ENCODE data around the gene BOD1L1. TPM values are rescaled to one million over a fixed set of nuclear protein-coding genes. Genes with fewer than 3 reads are reported as not detected.

BOD1L1 gene
- total RNA-seq, 1 experiment from 2014 or later: 40.4 TPM

DNA sequence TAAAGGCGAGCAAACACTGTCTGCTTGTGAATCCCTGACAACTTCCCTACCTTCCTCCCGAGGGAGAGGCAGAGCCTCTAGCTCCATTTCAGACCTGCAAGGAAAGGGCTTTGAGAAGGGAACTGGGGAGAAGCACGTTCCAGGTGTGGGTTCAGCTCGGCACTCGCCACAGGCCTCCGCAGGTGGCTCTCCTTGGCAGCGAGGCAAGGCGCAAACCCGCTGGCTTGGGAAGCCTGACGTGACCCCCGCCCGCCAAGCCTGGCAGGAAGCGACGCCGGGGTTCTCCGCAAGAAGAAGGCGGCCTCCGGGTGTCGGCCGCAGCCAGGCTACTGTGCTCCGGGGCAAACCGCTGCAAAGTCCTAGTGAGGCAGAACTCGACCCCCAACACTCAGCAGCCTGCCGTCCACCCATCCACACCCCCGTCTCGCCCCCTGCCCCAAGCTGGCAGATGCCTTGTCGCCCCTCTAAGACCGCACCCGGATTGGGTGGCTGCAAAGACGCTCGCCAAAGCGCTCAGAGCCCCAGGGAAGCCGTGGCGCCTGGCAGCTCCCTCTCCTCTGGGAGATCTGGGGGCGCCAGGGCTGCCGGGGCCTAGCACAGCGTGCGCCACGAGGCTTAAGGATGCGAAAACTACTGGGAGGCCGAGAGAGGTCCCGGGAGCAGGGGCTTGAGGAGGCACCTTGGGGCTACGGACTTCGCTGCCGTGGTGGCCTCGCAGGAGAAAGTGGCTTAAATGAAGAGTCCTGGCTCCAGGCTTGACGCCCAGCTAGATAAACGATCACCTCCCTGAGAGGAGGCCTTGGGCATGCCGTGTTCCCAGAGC is 105.0 kb downstream of the BOD1L1 start:
- CTCF ChIA-PET: interaction anchor here (0.6 kb wide), 1 partner anchor 187 kb away, joined by 4 read pairs; no protein-coding TSS in a partner anchor

DNA sequence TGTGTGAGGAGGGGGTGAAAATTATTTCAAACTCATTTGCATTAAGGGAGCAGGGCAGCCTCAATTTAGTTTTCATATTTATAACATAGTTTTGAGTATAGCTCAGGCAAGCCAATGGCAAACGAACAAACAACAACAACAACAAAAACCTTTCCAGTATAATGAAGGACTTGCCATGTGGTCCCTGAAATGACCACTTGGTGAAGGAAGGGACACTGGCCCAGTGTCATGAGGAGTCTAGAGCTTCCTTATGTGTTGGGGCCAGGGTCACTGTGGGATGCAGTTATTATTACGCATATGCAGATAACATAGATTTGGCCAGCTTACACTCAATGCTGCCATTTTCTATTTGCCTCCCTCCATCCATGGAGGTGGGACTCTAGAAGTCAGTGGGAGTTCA is 106.5 kb downstream of the BOD1L1 start:
- Histone ChIP-seq H2AFZ (no peak overlapping the region), H3F3A (ENCODE audit: insufficient read depth, low read depth) (no peaks in the 10 kb centered on the region), H3K9me3 (ENCODE audit: insufficient read depth, low read depth) (no peaks in the 10 kb centered on the region), H4K20me1 (ENCODE audit: insufficient read depth) (no peaks in the 10 kb centered on the region), H3K4me2 (no peak overlapping the region), H3K27me3 (ENCODE audit: insufficient read depth, low read depth) (no peaks in the 10 kb centered on the region), H3K79me2 (ENCODE audit: low read depth) (no peaks in the 10 kb centered on the region), H3K4me3 (no peak overlapping the region), H3K36me3 (ENCODE audit: low read depth) (no peaks in the 10 kb centered on the region), H3K4me1 (replicated peaks; ENCODE audit: insufficient read depth) (no peaks in the 10 kb centered on the region), H3K27ac (no peak overlapping the region), H3K9me2 (ENCODE audit: insufficient read depth) (no peaks in the 10 kb centered on the region)
- POLR2A ChIA-PET (ENCODE audit: unreplicated experiment): no interaction called here
- DNase-seq: no peak
- CTCF ChIA-PET: no interaction called here
- no TSS peak for BruUV-seq (replicated peaks)
- no peak for TF ChIP-seq EZH2 (IDR thresholded peaks at IDR 0.05; ENCODE audit: low read depth)
- TF ChIP-seq, protein P1, sequence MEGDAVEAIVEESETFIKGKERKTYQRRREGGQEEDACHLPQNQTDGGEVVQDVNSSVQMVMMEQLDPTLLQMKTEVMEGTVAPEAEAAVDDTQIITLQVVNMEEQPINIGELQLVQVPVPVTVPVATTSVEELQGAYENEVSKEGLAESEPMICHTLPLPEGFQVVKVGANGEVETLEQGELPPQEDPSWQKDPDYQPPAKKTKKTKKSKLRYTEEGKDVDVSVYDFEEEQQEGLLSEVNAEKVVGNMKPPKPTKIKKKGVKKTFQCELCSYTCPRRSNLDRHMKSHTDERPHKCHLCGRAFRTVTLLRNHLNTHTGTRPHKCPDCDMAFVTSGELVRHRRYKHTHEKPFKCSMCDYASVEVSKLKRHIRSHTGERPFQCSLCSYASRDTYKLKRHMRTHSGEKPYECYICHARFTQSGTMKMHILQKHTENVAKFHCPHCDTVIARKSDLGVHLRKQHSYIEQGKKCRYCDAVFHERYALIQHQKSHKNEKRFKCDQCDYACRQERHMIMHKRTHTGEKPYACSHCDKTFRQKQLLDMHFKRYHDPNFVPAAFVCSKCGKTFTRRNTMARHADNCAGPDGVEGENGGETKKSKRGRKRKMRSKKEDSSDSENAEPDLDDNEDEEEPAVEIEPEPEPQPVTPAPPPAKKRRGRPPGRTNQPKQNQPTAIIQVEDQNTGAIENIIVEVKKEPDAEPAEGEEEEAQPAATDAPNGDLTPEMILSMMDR (conservative IDR thresholded peaks at IDR 0.05): no peak
- intact Hi-C loops (cut with micrococcal nuclease; ENCODE audit: unreplicated experiment): no loop called here

More for the DNA sequence above, 105.0 kb downstream of the BOD1L1 start:
- Histone ChIP-seq H3K27me3 (ENCODE audit: insufficient read depth, low read depth) (no peaks in the 10 kb centered on the region), H2AFZ (no peak overlapping the region), H3K9me2 (ENCODE audit: insufficient read depth) (no peaks in the 10 kb centered on the region), H3K4me2 (no peak overlapping the region), H3K79me2 (ENCODE audit: low read depth) (no peaks in the 10 kb centered on the region), H3K4me1 (replicated peaks; ENCODE audit: insufficient read depth) (no peaks in the 10 kb centered on the region), H3K4me3 (no peak overlapping the region), H3K36me3 (ENCODE audit: low read depth) (no peaks in the 10 kb centered on the region), H3F3A (ENCODE audit: insufficient read depth, low read depth) (no peaks in the 10 kb centered on the region), H3K27ac (no peak overlapping the region), H4K20me1 (ENCODE audit: insufficient read depth) (no peaks in the 10 kb centered on the region), H3K9me3 (ENCODE audit: insufficient read depth, low read depth) (no peaks in the 10 kb centered on the region)
- TF ChIP-seq, protein P1 (conservative IDR thresholded peaks at IDR 0.05): no peak
- no peak for TF ChIP-seq EZH2 (IDR thresholded peaks at IDR 0.05; ENCODE audit: low read depth)
- intact Hi-C loops (cut with micrococcal nuclease; ENCODE audit: unreplicated experiment): no loop called here
- BruUV-seq (replicated peaks): no TSS peak
- no peak for DNase-seq
- POLR2A ChIA-PET (ENCODE audit: unreplicated experiment): no interaction called here

Small RNAs within 50 kb of the gene (microRNA-seq; reads per million reads assigned to microRNA genes)
- gene MIR5091 (ENCODE audit: borderline number of aligned reads, borderline replicate concordance): not detected

Other genes with a start within 250 kb of the BOD1L1 start
- gene RAB28, start 143.4 kb downstream of the BOD1L1 start, total RNA-seq (2021): 15.8 and 17.5 TPM in 2 replicates
- not detected in 2 replicates for gene NKX3-2, start 83.2 kb downstream of the BOD1L1 start, total RNA-seq (2021)

Measured in PC-9 (cell line).